Neural progenitor cell (in vitro differentiated cells): ENCODE results near the gene ACOX3.

Experiments used
- EZH2phosphoT487 ChIP-seq: fragments of 200-600 bp; sonication (generic); IDR thresholded peaks from 2 replicates; pipeline ENCODE4 v1.6.1; 2017; ENCODE audit warnings: antibody characterized with exemption
- TF ChIP-seq, protein P1 (sequence below): fragments of 200-600 bp; sonication (generic); IDR thresholded peaks from 2 replicates; pipeline ENCODE4 v1.5.1; 2017; ENCODE audit warnings: antibody characterized with exemption, mild to moderate bottlenecking

DNA sequence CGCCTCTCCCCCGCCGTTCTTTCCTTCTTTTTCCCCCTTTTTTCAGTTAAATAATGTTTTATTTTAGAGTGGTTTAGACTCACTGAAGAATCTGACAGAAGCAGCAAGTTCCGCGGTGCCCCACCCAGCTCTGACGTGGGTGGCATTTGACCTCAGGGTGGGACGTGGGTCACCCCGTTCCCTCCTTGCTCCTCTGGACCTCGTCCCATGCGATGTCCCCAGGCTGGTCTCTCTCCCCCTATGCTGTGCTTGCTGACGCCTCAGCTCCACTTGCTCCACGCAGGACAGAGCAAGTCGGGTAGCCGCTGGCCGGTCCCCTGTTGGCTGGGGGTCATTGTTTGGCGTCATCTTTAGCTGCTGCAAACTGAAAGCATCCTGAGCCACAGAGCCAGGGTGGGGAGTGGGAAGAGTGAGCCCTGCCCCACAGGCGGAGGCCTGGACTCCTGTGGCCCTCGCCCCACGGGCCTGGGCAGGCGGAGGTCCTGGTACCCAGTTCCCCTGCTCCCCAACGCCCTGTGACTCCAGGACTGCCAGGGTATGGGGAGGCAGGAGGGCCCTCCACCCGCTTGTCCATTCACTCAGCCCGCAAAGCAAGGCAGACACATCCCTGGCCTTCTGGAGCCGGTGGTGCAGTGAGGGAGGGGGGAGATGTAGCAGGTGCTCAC lies 30.8 kb upstream of the ACOX3 start:
- TF ChIP-seq EZH2phosphoT487: no peak
- TF ChIP-seq, protein P1, sequence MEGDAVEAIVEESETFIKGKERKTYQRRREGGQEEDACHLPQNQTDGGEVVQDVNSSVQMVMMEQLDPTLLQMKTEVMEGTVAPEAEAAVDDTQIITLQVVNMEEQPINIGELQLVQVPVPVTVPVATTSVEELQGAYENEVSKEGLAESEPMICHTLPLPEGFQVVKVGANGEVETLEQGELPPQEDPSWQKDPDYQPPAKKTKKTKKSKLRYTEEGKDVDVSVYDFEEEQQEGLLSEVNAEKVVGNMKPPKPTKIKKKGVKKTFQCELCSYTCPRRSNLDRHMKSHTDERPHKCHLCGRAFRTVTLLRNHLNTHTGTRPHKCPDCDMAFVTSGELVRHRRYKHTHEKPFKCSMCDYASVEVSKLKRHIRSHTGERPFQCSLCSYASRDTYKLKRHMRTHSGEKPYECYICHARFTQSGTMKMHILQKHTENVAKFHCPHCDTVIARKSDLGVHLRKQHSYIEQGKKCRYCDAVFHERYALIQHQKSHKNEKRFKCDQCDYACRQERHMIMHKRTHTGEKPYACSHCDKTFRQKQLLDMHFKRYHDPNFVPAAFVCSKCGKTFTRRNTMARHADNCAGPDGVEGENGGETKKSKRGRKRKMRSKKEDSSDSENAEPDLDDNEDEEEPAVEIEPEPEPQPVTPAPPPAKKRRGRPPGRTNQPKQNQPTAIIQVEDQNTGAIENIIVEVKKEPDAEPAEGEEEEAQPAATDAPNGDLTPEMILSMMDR: no peak
